ENCODE results near the gene NRP1.

- TF ChIP-seq CTCF (IDR thresholded peaks at IDR 0.05), result no peak
- TF ChIP-seq POLR2A (IDR thresholded peaks at IDR 0.05), result no peak
Measured at GRCh38 chr10:33193701-33194521, 140.6 kb downstream of the NRP1 start.

Data from lower leg skin (tissue), 3 donors.